Activated CD4-positive, alpha-beta memory T cell treated with anti-CD3 and anti-CD28 coated beads for 36 hours (primary cell): ENCODE results near the gene SENP5. TPM values are rescaled to one million over a fixed set of nuclear protein-coding genes. Genes with fewer than 3 reads are reported as not detected.

ENCODE experiments used
- CTCF ChIA-PET: fragments of 350-600 bp; sonication (Branson Sonifier 250); formaldehyde crosslinking; loops from one replicate; lab custom pipeline; 2021; ENCODE audit warnings: antibody characterized with exemption, inconsistent platforms; lab: Charles Lee
- POLR2A ChIA-PET: fragments of 350-600 bp; sonication (Branson Sonifier 250); formaldehyde crosslinking; loops from one replicate; lab custom pipeline; 2021; ENCODE audit warnings: antibody characterized with exemption; lab: Charles Lee
- DNase-seq: peaks from one replicate; pipeline ENCODE4 v3.0.0-alpha.2; 2020
- H3K27ac Mint-ChIP-seq: one replicate; pipeline ENCODE4 v1.8.0; 2021; ENCODE audit warnings: mixed read lengths
- H3K27me3 Mint-ChIP-seq: one replicate; pipeline ENCODE4 v1.8.0; 2021; ENCODE audit warnings: mixed read lengths
- H3K36me3 Mint-ChIP-seq: one replicate; pipeline ENCODE4 v1.8.0; 2021; ENCODE audit warnings: mixed read lengths
- H3K4me1 Mint-ChIP-seq: one replicate; pipeline ENCODE4 v1.8.0; 2021; ENCODE audit warnings: low read depth, mixed read lengths
- H3K4me3 Mint-ChIP-seq: one replicate; pipeline ENCODE4 v1.8.0; 2021; ENCODE audit warnings: mild to moderate bottlenecking, mixed read lengths
- H3K9me3 Mint-ChIP-seq: one replicate; pipeline ENCODE4 v1.8.0; 2021; ENCODE audit warnings: mixed read lengths
- intact Hi-C: fragments of 100-400 bp; cut with micrococcal nuclease; formaldehyde crosslinking; loops from one replicate; pipeline ENCODE4 v1.15.1; 2023
- total RNA-seq, 2 experiments: library from RNA; stranded (reverse); gene quantifications; one replicate each; pipeline ENCODE4 v1.2.3, GENCODE V29; 2021

Gene SENP5
- total RNA-seq, 2 experiments from 2014 or later = 30.5 to 32.0 TPM

- ChIA-PET POLR2A (no interaction called here), CTCF (interaction anchor here (1.2 kb wide), 1 partner anchor 126 kb away, joined by 5 read pairs; no protein-coding TSS in a partner anchor)
- DNase-seq = no peak
- Mint-ChIP-seq H3K27ac (no peak overlapping the region), H3K4me1 (peaks cover 7% of the 10 kb centered on the region), H3K36me3 (no peaks in the 10 kb centered on the region), H3K4me3 (no peak overlapping the region), H3K27me3 (peaks cover 2% of the 10 kb centered on the region), H3K9me3 (peaks cover 6% of the 10 kb centered on the region)
- intact Hi-C loops = no loop called here
These were observed 95.9 kb downstream of the SENP5 start for GRCh38 chr3:196963631-196963953.

GRCh38 chr3:196965112-196965803, 97.5 kb downstream of the SENP5 start:
- H3K4me3 Mint-ChIP-seq = no peak overlapping the region
- ChIA-PET CTCF (no interaction called here), POLR2A (no interaction called here)
- DNase-seq = no peak
- peaks cover 6% of the 10 kb centered on the region for H3K9me3 Mint-ChIP-seq
- H3K27ac Mint-ChIP-seq = no peak overlapping the region
- peaks cover 9% of the 10 kb centered on the region for H3K4me1 Mint-ChIP-seq
- intact Hi-C loops = loop anchor here (5.0 kb wide), 1 partner anchor 358 kb away; no protein-coding TSS in a partner anchor
- no peaks in the 10 kb centered on the region for H3K36me3 Mint-ChIP-seq
- peaks cover 3% of the 10 kb centered on the region for H3K27me3 Mint-ChIP-seq

GRCh38 chr3:196965804-196966173, 98.1 kb downstream of the SENP5 start:
- H3K36me3 Mint-ChIP-seq = no peaks in the 10 kb centered on the region
- H3K4me1 Mint-ChIP-seq = peaks cover 12% of the 10 kb centered on the region
- no peak for DNase-seq
- CTCF ChIA-PET = interaction anchor here (1.1 to 1.5 kb wide), 2 partner anchors 14 to 23 kb away, joined by 3 read pairs; partner anchors contain the start of gene NCBP2
- H3K27ac Mint-ChIP-seq = no peak overlapping the region
- POLR2A ChIA-PET = no interaction called here
- intact Hi-C loops = loop anchor here (5.0 kb wide), 1 partner anchor 358 kb away; no protein-coding TSS in a partner anchor
- H3K9me3 Mint-ChIP-seq = peaks cover 6% of the 10 kb centered on the region
- peaks cover 9% of the 10 kb centered on the region for H3K27me3 Mint-ChIP-seq
- no peak overlapping the region for H3K4me3 Mint-ChIP-seq

GRCh38 chr3:196966526-196967401, 99.0 kb downstream of the SENP5 start:
- ChIA-PET CTCF (interaction anchor here (1.1 to 1.5 kb wide), 2 partner anchors 15 to 24 kb away, joined by 3 read pairs; partner anchors contain the start of gene NCBP2), POLR2A (no interaction called here)
- Mint-ChIP-seq H3K9me3 (peaks cover 6% of the 10 kb centered on the region), H3K27ac (no peak overlapping the region), H3K27me3 (peaks cover 12% of the 10 kb centered on the region), H3K4me3 (no peak overlapping the region), H3K36me3 (no peaks in the 10 kb centered on the region), H3K4me1 (peaks cover 12% of the 10 kb centered on the region)
- DNase-seq = no peak
- intact Hi-C loops = loop anchor here (5.0 kb wide), 1 partner anchor 359 kb away; no protein-coding TSS in a partner anchor

- POLR2A ChIA-PET = interaction anchor here (1.2 to 2.3 kb wide), 2 partner anchors 20 to 26 kb away, joined by 5 to 8 read pairs; partner anchors contain the start of gene NCBP2
These were observed 99.9 kb downstream of the SENP5 start for GRCh38 chr3:196967412-196968232.

GRCh38 chr3:196968233-196969133, 100.8 kb downstream of the SENP5 start, which contains the start of gene PIGZ:
PIGZ (minus strand) TSS chr3:196968833; CDS start chr3:196952031, 16,802 bp downstream.
- CTCF ChIA-PET = interaction anchor here (1.1 to 2.5 kb wide), 4 partner anchors 13 to 392 kb away, joined by 3 to 9 read pairs (median 4); partner anchors contain the start of gene SENP5
- peak within 1 kb of the TSS; percentile 73 for H3K4me3 Mint-ChIP-seq
- peak; percentile 46 for DNase-seq
- no peak within 1 kb of the TSS for H3K27ac Mint-ChIP-seq
- H3K4me1 Mint-ChIP-seq = peaks cover 12% of the 10 kb centered on the region
- H3K36me3 Mint-ChIP-seq = no peaks in the 10 kb centered on the region
- intact Hi-C loops = loop anchor here (2.0 to 5.0 kb wide), 2 partner anchors 26 to 361 kb away; partner anchors contain the start of gene NCBP2
- peaks cover 12% of the 10 kb centered on the region for H3K27me3 Mint-ChIP-seq
- H3K9me3 Mint-ChIP-seq = peaks cover 6% of the 10 kb centered on the region
- POLR2A ChIA-PET = interaction anchor here (1.2 to 2.3 kb wide), 2 partner anchors 21 to 27 kb away, joined by 5 to 8 read pairs; partner anchors contain the start of gene NCBP2

More at GRCh38 chr3:196967412-196968232, 99.9 kb downstream of the SENP5 start:
- peaks cover 6% of the 10 kb centered on the region for H3K9me3 Mint-ChIP-seq
- no peak overlapping the region for H3K27ac Mint-ChIP-seq
- H3K36me3 Mint-ChIP-seq = no peaks in the 10 kb centered on the region
- H3K4me3 Mint-ChIP-seq = peak overlapping the region; percentile 67
- peaks cover 12% of the 10 kb centered on the region for H3K4me1 Mint-ChIP-seq
- intact Hi-C loops = loop anchor here (2.0 to 5.0 kb wide), 2 partner anchors 25 to 360 kb away; partner anchors contain the start of gene NCBP2
- no peak for DNase-seq
- peaks cover 12% of the 10 kb centered on the region for H3K27me3 Mint-ChIP-seq
- CTCF ChIA-PET = interaction anchor here (1.1 kb wide), 1 partner anchor 14 kb away, joined by 3 read pairs; no protein-coding TSS in a partner anchor

GRCh38 chr3:196969134-196969659, 101.5 kb downstream of the SENP5 start:
- Mint-ChIP-seq H3K4me1 (peaks cover 12% of the 10 kb centered on the region), H3K9me3 (peaks cover 6% of the 10 kb centered on the region), H3K4me3 (peak overlapping the region; percentile 73), H3K36me3 (no peaks in the 10 kb centered on the region), H3K27me3 (peaks cover 12% of the 10 kb centered on the region), H3K27ac (no peak overlapping the region)
- ChIA-PET POLR2A (interaction anchor here (1.2 to 2.3 kb wide), 3 partner anchors 22 to 131 kb away, joined by 5 to 8 read pairs (median 5); partner anchors contain the start of gene NCBP2), CTCF (interaction anchor here (0.7 to 2.8 kb wide), 19 partner anchors 9 to 759 kb away, joined by 3 to 34 read pairs (median 3); partner anchors contain the start of genes MELTF, NCBP2, PAK2 and SENP5)
- DNase-seq = peak; percentile 62
- intact Hi-C loops = loop anchor here (2.0 to 5.0 kb wide), 2 partner anchors 26 to 362 kb away; partner anchors contain the start of gene NCBP2

GRCh38 chr3:196969660-196970546, 102.2 kb downstream of the SENP5 start:
- H3K4me1 Mint-ChIP-seq = peaks cover 12% of the 10 kb centered on the region
- intact Hi-C loops = loop anchor here (1.0 to 5.0 kb wide), 3 partner anchors 27 to 363 kb away; partner anchors contain the start of gene NCBP2
- DNase-seq = peak; percentile 78
- POLR2A ChIA-PET = interaction anchor here (0.7 to 2.3 kb wide), 5 partner anchors 28 to 258 kb away, joined by 4 to 8 read pairs (median 5); partner anchors contain the start of genes CEP19, NCBP2, PIGX and SENP5
- peak overlapping the region; percentile 58 for H3K4me3 Mint-ChIP-seq
- no peaks in the 10 kb centered on the region for H3K36me3 Mint-ChIP-seq
- H3K27ac Mint-ChIP-seq = no peak overlapping the region
- H3K27me3 Mint-ChIP-seq = peaks cover 12% of the 10 kb centered on the region
- peaks cover 6% of the 10 kb centered on the region for H3K9me3 Mint-ChIP-seq
- CTCF ChIA-PET = interaction anchor here (0.7 to 2.8 kb wide), 21 partner anchors 9 to 759 kb away, joined by 3 to 34 read pairs (median 3); partner anchors contain the start of genes MELTF, NCBP2, PAK2 and SENP5

- CTCF ChIA-PET = interaction anchor here (0.8 to 2.8 kb wide), 8 partner anchors 9 to 138 kb away, joined by 3 to 34 read pairs (median 4); partner anchors contain the start of genes MELTF and SENP5
- Mint-ChIP-seq H3K27ac (no peak overlapping the region), H3K4me3 (peak overlapping the region; percentile 58), H3K4me1 (peaks cover 12% of the 10 kb centered on the region), H3K36me3 (no peaks in the 10 kb centered on the region), H3K9me3 (no peaks in the 10 kb centered on the region), H3K27me3 (peaks cover 12% of the 10 kb centered on the region)
- no peak for DNase-seq
- intact Hi-C loops = loop anchor here (1.0 kb wide), 1 partner anchor 132 kb away; no protein-coding TSS in a partner anchor
- POLR2A ChIA-PET = interaction anchor here (1.3 to 1.5 kb wide), 3 partner anchors 28 to 133 kb away, joined by 4 to 5 read pairs (median 5); partner anchors contain the start of genes NCBP2 and SENP5
These were observed 102.9 kb downstream of the SENP5 start for GRCh38 chr3:196970547-196971093.
